Upper lobe of left lung (tissue), 4 donors: ENCODE results near the gene IBA57.

Source experiments
- EP300 ChIP-seq, 4 donors: sonication (generic); formaldehyde crosslinking; IDR thresholded peaks; one replicate each; pipeline ENCODE4 v1.5.1; 2017; ENCODE audit warnings: antibody characterized with exemption in 4 of 4, control low read depth in 2 of 4
- POLR2A ChIP-seq, 4 donors: fragments of 450-650 bp; IDR thresholded peaks; one replicate each; pipeline ENCODE4 v1.5.1; 2016 to 2017; ENCODE audit warnings: antibody characterized with exemption in 4 of 4, mild to moderate bottlenecking in 2 of 4
- POLR2AphosphoS5 ChIP-seq, 2 donors: sonication (generic); formaldehyde crosslinking; IDR thresholded peaks; one replicate each; pipeline ENCODE4 v1.5.1; 2017; ENCODE audit warnings: antibody characterized with exemption in 2 of 2
- TF ChIP-seq, protein P1 (sequence below), 6 experiments: fragments of 450-650 bp in 4 of 6; fragments of 200-600 bp in 2 of 6; sonication (generic) in 2 of 6; IDR thresholded peaks; one replicate each; pipeline ENCODE4 v1.5.1; 2016 to 2019; ENCODE audit warnings: antibody characterized with exemption in 6 of 6

DNA sequence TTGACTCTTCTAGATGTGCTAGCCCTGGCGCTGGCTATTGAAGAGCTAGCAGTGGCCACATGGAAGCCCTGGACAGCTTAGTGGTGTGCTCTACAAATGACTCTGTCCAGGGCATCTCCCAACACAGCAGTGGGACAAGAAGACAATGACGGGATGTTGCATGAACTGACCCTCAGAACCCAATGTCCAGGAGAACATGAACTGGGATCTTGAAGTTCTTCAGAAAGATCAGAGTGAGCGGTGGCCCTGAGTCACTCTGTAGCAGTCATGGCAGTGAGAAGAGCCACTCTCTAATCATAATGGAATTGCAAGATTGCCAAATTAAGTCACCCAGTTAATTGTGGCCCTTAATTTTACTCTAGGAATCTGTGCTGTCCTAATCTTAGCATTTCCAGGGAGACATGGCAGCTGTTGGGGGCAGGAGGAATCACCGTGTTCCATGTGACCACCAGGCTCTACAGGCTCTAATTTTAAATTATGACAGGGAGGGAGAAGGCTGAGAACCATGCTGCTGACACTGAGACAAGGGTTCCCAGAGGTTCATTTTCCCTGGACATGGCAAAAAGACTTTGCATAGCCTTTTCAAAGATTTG lies 32.0 kb downstream of the IBA57 start:
- TF ChIP-seq, protein P1, sequence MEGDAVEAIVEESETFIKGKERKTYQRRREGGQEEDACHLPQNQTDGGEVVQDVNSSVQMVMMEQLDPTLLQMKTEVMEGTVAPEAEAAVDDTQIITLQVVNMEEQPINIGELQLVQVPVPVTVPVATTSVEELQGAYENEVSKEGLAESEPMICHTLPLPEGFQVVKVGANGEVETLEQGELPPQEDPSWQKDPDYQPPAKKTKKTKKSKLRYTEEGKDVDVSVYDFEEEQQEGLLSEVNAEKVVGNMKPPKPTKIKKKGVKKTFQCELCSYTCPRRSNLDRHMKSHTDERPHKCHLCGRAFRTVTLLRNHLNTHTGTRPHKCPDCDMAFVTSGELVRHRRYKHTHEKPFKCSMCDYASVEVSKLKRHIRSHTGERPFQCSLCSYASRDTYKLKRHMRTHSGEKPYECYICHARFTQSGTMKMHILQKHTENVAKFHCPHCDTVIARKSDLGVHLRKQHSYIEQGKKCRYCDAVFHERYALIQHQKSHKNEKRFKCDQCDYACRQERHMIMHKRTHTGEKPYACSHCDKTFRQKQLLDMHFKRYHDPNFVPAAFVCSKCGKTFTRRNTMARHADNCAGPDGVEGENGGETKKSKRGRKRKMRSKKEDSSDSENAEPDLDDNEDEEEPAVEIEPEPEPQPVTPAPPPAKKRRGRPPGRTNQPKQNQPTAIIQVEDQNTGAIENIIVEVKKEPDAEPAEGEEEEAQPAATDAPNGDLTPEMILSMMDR (IDR thresholded peaks at IDR 0.05) = no peak
- TF ChIP-seq POLR2A (IDR thresholded peaks at IDR 0.05) = no peak
- TF ChIP-seq EP300 (IDR thresholded peaks at IDR 0.05) = no peak
- no peak for TF ChIP-seq POLR2AphosphoS5 (IDR thresholded peaks at IDR 0.05)
